Neural cell (in vitro differentiated cells): ENCODE results near the gene DPPA2. TPM values are rescaled to one million over a fixed set of nuclear protein-coding genes. Genes with fewer than 3 reads are reported as not detected.

ENCODE experiments used
- H2AFZ ChIP-seq: fragments of 200-600, 300-800 bp; sonication (generic), shearing (Covaris generic); 2 replicates; pipeline ENCODE4 v1.6.0; 2014; ENCODE audit warnings: low read depth, mild to moderate bottlenecking, antibody characterized with exemption, low read length, moderate library complexity
- H3F3A ChIP-seq: fragments of 200-600 bp; shearing (Covaris generic); 2 replicates; pipeline ENCODE4 v1.6.1; 2016; ENCODE audit warnings: mild to moderate bottlenecking, moderate library complexity, mixed read lengths, antibody characterized with exemption, low read length; ENCODE audit not compliant: insufficient read depth, poor library complexity, severe bottlenecking
- H3K27ac ChIP-seq: fragments of 200-600, 300-800 bp; sonication (generic), shearing (Covaris generic); 2 replicates; pipeline ENCODE4 v1.5.1; 2014; ENCODE audit warnings: mild to moderate bottlenecking, low read length, moderate library complexity
- H3K27me3 ChIP-seq: fragments of 300-800, 200-600 bp; sonication (generic), shearing (Covaris generic); 2 replicates; pipeline ENCODE4 v1.6.0; 2014; ENCODE audit warnings: mild to moderate bottlenecking, low read depth, low read length, moderate library complexity; ENCODE audit not compliant: insufficient read depth
- H3K36me3 ChIP-seq: fragments of 300-800, 200-600 bp; sonication (generic), shearing (Covaris generic); 2 replicates; pipeline ENCODE4 v1.5.1; 2014; ENCODE audit warnings: mild to moderate bottlenecking, antibody characterized with exemption, low read length, moderate library complexity; ENCODE audit not compliant: insufficient read depth
- H3K4me2 ChIP-seq: fragments of 300-800, 200-600 bp; sonication (generic), shearing (Covaris generic); 2 replicates; pipeline ENCODE4 v1.6.0; 2014; ENCODE audit warnings: mild to moderate bottlenecking, low read length
- H3K4me3 ChIP-seq: fragments of 300-800, 200-600 bp; sonication (generic), shearing (Covaris generic); 2 replicates; pipeline ENCODE4 v1.5.1; 2014; ENCODE audit warnings: mild to moderate bottlenecking, low read length, moderate library complexity
- H3K79me2 ChIP-seq: fragments of 200-600 bp; shearing (Covaris generic); replicated peaks from 2 replicates; pipeline ENCODE4 v1.6.0; 2014; ENCODE audit warnings: mild to moderate bottlenecking, low read length, moderate library complexity; ENCODE audit not compliant: insufficient read depth
- H3K9ac ChIP-seq: fragments of 300-800, 200-600 bp; sonication (generic), shearing (Covaris generic); 2 replicates; pipeline ENCODE4 v1.6.1; 2016; ENCODE audit warnings: mild to moderate bottlenecking, low read length, mixed read lengths
- H3K9me2 ChIP-seq: fragments of 200-600 bp; shearing (Covaris generic); 2 replicates; pipeline ENCODE4 v1.6.1; 2016; ENCODE audit warnings: mild to moderate bottlenecking, low read length, mixed read lengths; ENCODE audit not compliant: insufficient read depth
- H3K9me3 ChIP-seq: fragments of 200-600, 300-800 bp; sonication (generic), shearing (Covaris generic); 2 replicates; pipeline ENCODE4 v1.6.1; 2016; ENCODE audit warnings: mild to moderate bottlenecking, mixed run types, low read length, moderate library complexity, mixed read lengths
- H4K20me1 ChIP-seq: fragments of 200-600 bp; shearing (Covaris generic); 2 replicates; pipeline ENCODE4 v1.6.1; 2016; ENCODE audit warnings: mild to moderate bottlenecking, mixed run types; ENCODE audit not compliant: insufficient read depth
- CTCF ChIP-seq: fragments of 450-650 bp; IDR thresholded peaks from 2 replicates; pipeline ENCODE4 v1.5.1; 2014; ENCODE audit warnings: antibody characterized with exemption, mild to moderate bottlenecking, moderate library complexity; ENCODE audit not compliant: poor library complexity, severe bottlenecking
- EP300 ChIP-seq: fragments of 450-650 bp; conservative IDR thresholded peaks from 2 replicates; pipeline ENCODE4 v1.6.1; 2014; ENCODE audit warnings: antibody characterized with exemption, mild to moderate bottlenecking, moderate library complexity; ENCODE audit not compliant: poor library complexity, severe bottlenecking
- EZH2 ChIP-seq: fragments of 200-600, 300-800 bp; shearing (Covaris generic), sonication (generic); IDR thresholded peaks from 2 replicates; pipeline ENCODE4 v1.6.1; 2014; ENCODE audit warnings: antibody characterized with exemption, low read length, borderline replicate concordance, mild to moderate bottlenecking; ENCODE audit not compliant: insufficient read depth, poor library complexity, severe bottlenecking
- MXI1 ChIP-seq: fragments of 450-650 bp; conservative IDR thresholded peaks from 2 replicates; pipeline ENCODE4 v1.6.1; 2014; ENCODE audit warnings: antibody characterized with exemption, mild to moderate bottlenecking; ENCODE audit not compliant: poor library complexity, severe bottlenecking
- POLR2AphosphoS5 ChIP-seq: IDR thresholded peaks from 2 replicates; pipeline ENCODE4 v1.6.1; 2012
- RAD21 ChIP-seq: fragments of 450-650 bp; conservative IDR thresholded peaks from 2 replicates; pipeline ENCODE4 v1.6.1; 2014; ENCODE audit warnings: antibody characterized with exemption, mild to moderate bottlenecking, moderate library complexity
- SMC3 ChIP-seq: fragments of 450-650 bp; conservative IDR thresholded peaks from 2 replicates; pipeline ENCODE4 v1.6.1; 2014; ENCODE audit warnings: antibody characterized with exemption, mild to moderate bottlenecking, moderate library complexity; ENCODE audit not compliant: poor library complexity
- TAF1 ChIP-seq: IDR thresholded peaks from 2 replicates; pipeline ENCODE4 v1.6.1; 2012; ENCODE audit warnings: low read depth
- polyA plus RNA-seq: library from polyadenylated mRNA; depleted of rRNA; stranded (reverse); fragments of >200 nt; gene quantifications from 2 replicates; pipeline ENCODE4 v1.2.3, GENCODE V29; 2014
- TF ChIP-seq, protein P1 (sequence below): IDR thresholded peaks from 2 replicates; pipeline ENCODE4 v1.6.1; 2012; ENCODE audit warnings: borderline replicate concordance

DPPA2 gene
- polyA plus RNA-seq, 1 donor from 2014 or later = not detected

DNA sequence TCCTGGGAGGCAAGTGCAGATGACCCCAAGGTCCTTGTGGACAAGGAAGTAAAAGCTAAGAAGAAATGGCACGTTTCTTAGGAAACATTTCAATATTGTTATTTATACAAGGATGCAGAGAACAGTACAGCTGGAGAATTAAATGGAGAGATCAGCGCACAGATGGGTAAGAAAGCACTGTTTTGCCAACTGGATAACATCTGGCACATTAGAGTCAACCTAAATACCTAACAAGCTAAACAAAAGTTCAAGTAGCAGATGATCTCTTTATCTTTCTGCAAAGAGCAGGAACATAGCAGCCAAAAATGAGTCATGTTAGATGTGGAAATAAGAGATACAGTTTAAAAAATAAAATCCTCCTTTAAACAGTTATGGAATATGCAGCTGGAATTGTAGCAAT lies 36.7 kb upstream of the DPPA2 start:
- Histone ChIP-seq H4K20me1 (no peaks in the 10 kb centered on the region), H3K79me2 (no peaks in the 10 kb centered on the region), H3K4me3 (no peak overlapping the region), H3K9ac (no peak overlapping the region), H3K9me3 (no peaks in the 10 kb centered on the region), H2AFZ (no peak overlapping the region), H3K36me3 (no peaks in the 10 kb centered on the region), H3K27ac (no peak overlapping the region), H3F3A (no peaks in the 10 kb centered on the region), H3K9me2 (no peaks in the 10 kb centered on the region), H3K4me2 (no peak overlapping the region), H3K27me3 (no peaks in the 10 kb centered on the region)
- no peak for TF ChIP-seq EZH2
- no peak for TF ChIP-seq RAD21
- TF ChIP-seq POLR2AphosphoS5 = no peak
- TF ChIP-seq TAF1 = no peak
- TF ChIP-seq MXI1 = no peak
- no peak for TF ChIP-seq SMC3
- TF ChIP-seq EP300 = no peak
- TF ChIP-seq, protein P1, sequence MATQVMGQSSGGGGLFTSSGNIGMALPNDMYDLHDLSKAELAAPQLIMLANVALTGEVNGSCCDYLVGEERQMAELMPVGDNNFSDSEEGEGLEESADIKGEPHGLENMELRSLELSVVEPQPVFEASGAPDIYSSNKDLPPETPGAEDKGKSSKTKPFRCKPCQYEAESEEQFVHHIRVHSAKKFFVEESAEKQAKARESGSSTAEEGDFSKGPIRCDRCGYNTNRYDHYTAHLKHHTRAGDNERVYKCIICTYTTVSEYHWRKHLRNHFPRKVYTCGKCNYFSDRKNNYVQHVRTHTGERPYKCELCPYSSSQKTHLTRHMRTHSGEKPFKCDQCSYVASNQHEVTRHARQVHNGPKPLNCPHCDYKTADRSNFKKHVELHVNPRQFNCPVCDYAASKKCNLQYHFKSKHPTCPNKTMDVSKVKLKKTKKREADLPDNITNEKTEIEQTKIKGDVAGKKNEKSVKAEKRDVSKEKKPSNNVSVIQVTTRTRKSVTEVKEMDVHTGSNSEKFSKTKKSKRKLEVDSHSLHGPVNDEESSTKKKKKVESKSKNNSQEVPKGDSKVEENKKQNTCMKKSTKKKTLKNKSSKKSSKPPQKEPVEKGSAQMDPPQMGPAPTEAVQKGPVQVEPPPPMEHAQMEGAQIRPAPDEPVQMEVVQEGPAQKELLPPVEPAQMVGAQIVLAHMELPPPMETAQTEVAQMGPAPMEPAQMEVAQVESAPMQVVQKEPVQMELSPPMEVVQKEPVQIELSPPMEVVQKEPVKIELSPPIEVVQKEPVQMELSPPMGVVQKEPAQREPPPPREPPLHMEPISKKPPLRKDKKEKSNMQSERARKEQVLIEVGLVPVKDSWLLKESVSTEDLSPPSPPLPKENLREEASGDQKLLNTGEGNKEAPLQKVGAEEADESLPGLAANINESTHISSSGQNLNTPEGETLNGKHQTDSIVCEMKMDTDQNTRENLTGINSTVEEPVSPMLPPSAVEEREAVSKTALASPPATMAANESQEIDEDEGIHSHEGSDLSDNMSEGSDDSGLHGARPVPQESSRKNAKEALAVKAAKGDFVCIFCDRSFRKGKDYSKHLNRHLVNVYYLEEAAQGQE = no peak
- TF ChIP-seq CTCF = no peak

DNA sequence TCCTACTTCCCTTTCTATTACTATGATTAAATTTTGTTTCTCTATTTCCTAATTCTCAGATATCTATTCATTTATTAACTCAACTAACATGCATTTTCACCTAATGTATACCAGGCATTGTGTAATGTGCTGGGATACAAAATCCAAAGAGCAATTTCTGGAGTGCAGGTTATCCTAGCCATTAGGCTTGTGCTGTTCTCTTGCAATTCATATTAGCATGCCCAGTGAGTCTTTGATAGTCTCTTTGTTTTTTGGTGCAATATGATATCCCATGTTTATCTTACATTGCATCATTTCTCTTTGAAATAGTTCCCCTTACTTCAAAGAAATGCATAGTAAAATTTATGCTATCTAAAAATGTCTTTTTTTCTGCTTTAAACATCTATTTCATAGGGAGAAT lies 34.9 kb upstream of the DPPA2 start:
- Histone ChIP-seq H3K27me3 (no peaks in the 10 kb centered on the region), H3K36me3 (no peaks in the 10 kb centered on the region), H3K4me2 (no peak overlapping the region), H3F3A (no peaks in the 10 kb centered on the region), H3K79me2 (no peaks in the 10 kb centered on the region), H2AFZ (no peak overlapping the region), H3K9me3 (no peaks in the 10 kb centered on the region), H3K9ac (no peak overlapping the region), H3K4me3 (no peak overlapping the region), H3K27ac (no peak overlapping the region), H3K9me2 (no peaks in the 10 kb centered on the region), H4K20me1 (no peaks in the 10 kb centered on the region)
- TF ChIP-seq, protein P1 = no peak
- TF ChIP-seq SMC3 (no peak), TAF1 (no peak), CTCF (no peak), EP300 (no peak), EZH2 (no peak), POLR2AphosphoS5 (no peak), MXI1 (no peak), RAD21 (no peak)
